Measurements from ENCODE around the gene VN1R2. TPM values are rescaled to one million over a fixed set of nuclear protein-coding genes. Genes with fewer than 3 reads are reported as not detected.
"Not testable (repeated sequence)": the region's sequence is repeated elsewhere in the genome, so short reads cannot be mapped to it uniquely, and the experiment has no call there.

VN1R2 gene
- total and polyA plus RNA-seq, 2 donors (not counting 1 experiment from before 2014, with no cell fraction given), result not detected

GRCh38 chr19:53294786-53295441, 36.8 kb downstream of the VN1R2 start:
- H3K4me3 ChIP-seq (ENCODE audit: control extremely low read depth in 1 of 5, extremely low read depth in 1 of 5, insufficient read depth in 1 of 5, low read depth in 2 of 5, low read length in 4 of 5), result no peak overlapping the region
- no peaks in the 10 kb centered on the region for H3K36me3 ChIP-seq (replicated peaks in 1 of 2; ENCODE audit: control extremely low read depth in 1 of 2, control insufficient read depth in 1 of 2, extremely low read depth in 1 of 2, insufficient read depth in 2 of 2, low read length in 1 of 2)
- TF ChIP-seq EZH2 (IDR thresholded peaks at IDR 0.05; ENCODE audit: borderline replicate concordance, insufficient read depth, low read depth, low read length, poor library complexity, severe bottlenecking) (no peak), CTCF (IDR thresholded peaks at IDR 0.05) (no peak)
- no peak overlapping the region for H3K27ac ChIP-seq (ENCODE audit: low read length in 2 of 2)
- H3K9ac ChIP-seq (ENCODE audit: low read length), result no peak overlapping the region
- Mint-ChIP-seq H3K9me3 (ENCODE audit: insufficient read depth) (peaks cover 17% of the 10 kb centered on the region), H3K27me3 (no peaks in the 10 kb centered on the region), H3K4me1 (no peaks in the 10 kb centered on the region), H3K4me3 (no peak overlapping the region), H3K27ac (no peak overlapping the region)
- H3K4me1 ChIP-seq (ENCODE audit: control insufficient read depth in 2 of 2, insufficient read depth in 2 of 2, low read length in 2 of 2), result no peaks in the 10 kb centered on the region
- intact Hi-C loops (cut with micrococcal nuclease), result no loop called here
- ATAC-seq (ENCODE audit: low read depth) (no peak), DNase-seq (no peak)
- no peak overlapping the region for H3K4me2 ChIP-seq (replicated peaks; ENCODE audit: low read depth, low read length, poor library complexity, severe bottlenecking)
- CTCF ChIA-PET, result no interaction called here
- no peaks in the 10 kb centered on the region for H3K79me2 ChIP-seq (ENCODE audit: control insufficient read depth, insufficient read depth, low read length)
- peaks cover 2 to 54% (median 31%) of the 10 kb centered on the region in 3 donors for H3K9me3 ChIP-seq (ENCODE audit: control extremely low read depth in 1 of 3, control insufficient read depth in 2 of 3, insufficient read depth in 1 of 3, low read length in 2 of 3)
- H4K20me1 ChIP-seq (ENCODE audit: control insufficient read depth, insufficient read depth, low read length, poor library complexity, severe bottlenecking), result no peaks in the 10 kb centered on the region
- 100% methylated on average over 2 of the region's 7 CpGs for WGBS (ENCODE audit: insufficient coverage)
- POLR2A ChIA-PET, result no interaction called here
- no peak overlapping the region for H2AFZ ChIP-seq (ENCODE audit: insufficient read depth, low read depth, low read length, poor library complexity, severe bottlenecking)
- H3K27me3 ChIP-seq (replicated peaks in 1 of 4; ENCODE audit: control extremely low read depth in 1 of 4, control insufficient read depth in 3 of 4, insufficient read depth in 4 of 4, low read length in 3 of 4), result no peaks in the 10 kb centered on the region

DNA sequence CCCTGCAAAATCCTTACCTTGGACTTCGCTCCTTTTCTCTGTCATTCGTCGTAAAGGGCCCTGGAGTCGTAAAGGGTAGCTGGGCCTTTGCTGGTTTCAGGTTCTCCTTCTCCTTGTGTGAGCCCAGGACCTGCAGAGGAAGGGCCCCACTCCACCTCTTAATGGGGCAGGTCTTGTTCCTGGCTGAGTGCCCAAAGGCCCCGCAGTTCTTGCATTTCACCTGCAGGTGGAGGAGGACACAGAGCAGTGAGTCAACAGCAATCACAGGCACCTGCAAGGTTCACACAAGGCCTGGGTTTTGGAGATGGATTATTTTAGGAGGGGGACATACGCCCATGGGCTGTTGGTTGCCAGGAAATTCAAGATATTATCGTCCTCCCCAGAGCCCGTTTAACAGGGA, 43.2 kb downstream of the VN1R2 start:
- peaks cover 1 to 31% (median 2%) of the 10 kb centered on the region in 3 donors for H3K9me3 ChIP-seq (ENCODE audit: control extremely low read depth in 1 of 3, control insufficient read depth in 2 of 3, insufficient read depth in 1 of 3, low read length in 2 of 3)
- ATAC-seq (ENCODE audit: low read depth); H3K9ac ChIP-seq (ENCODE audit: low read length); DNase-seq; H3K27me3 Mint-ChIP-seq; H3K4me3 ChIP-seq (ENCODE audit: control extremely low read depth in 1 of 5, extremely low read depth in 1 of 5, insufficient read depth in 1 of 5, low read depth in 2 of 5, low read length in 4 of 5); H3K27ac ChIP-seq (ENCODE audit: low read length in 2 of 2); H4K20me1 ChIP-seq (ENCODE audit: control insufficient read depth, insufficient read depth, low read length, poor library complexity, severe bottlenecking); H3K27me3 ChIP-seq (replicated peaks in 1 of 4; ENCODE audit: control extremely low read depth in 1 of 4, control insufficient read depth in 3 of 4, insufficient read depth in 4 of 4, low read length in 3 of 4); H3K4me1 Mint-ChIP-seq; intact Hi-C loops (cut with micrococcal nuclease); H3K4me1 ChIP-seq (ENCODE audit: control insufficient read depth in 2 of 2, insufficient read depth in 2 of 2, low read length in 2 of 2); H3K79me2 ChIP-seq (ENCODE audit: control insufficient read depth, insufficient read depth, low read length); POLR2A ChIA-PET; H3K36me3 ChIP-seq (replicated peaks in 1 of 2; ENCODE audit: control extremely low read depth in 1 of 2, control insufficient read depth in 1 of 2, extremely low read depth in 1 of 2, insufficient read depth in 2 of 2, low read length in 1 of 2); H3K27ac Mint-ChIP-seq; H3K4me2 ChIP-seq (replicated peaks; ENCODE audit: low read depth, low read length, poor library complexity, severe bottlenecking); CTCF ChIA-PET; H3K4me3 Mint-ChIP-seq; H2AFZ ChIP-seq (ENCODE audit: insufficient read depth, low read depth, low read length, poor library complexity, severe bottlenecking); H3K9me3 Mint-ChIP-seq (ENCODE audit: insufficient read depth): not testable (repeated sequence)
- no CpG with 5 or more reads among the region's 8 CpGs for WGBS (ENCODE audit: insufficient coverage)

All from B cell (primary cell).